Endothelial cell of umbilical vein (primary cell): Measurements from ENCODE around the gene PRDM16. TPM values are rescaled to one million over a fixed set of nuclear protein-coding genes. Genes with fewer than 3 reads are reported as not detected.

Source experiments
- BruUV-seq: library from RNA; stranded (reverse); fragments of 400-500 nt; replicated peaks from 2 replicates; lab custom pipeline; 2021; lab: Mats Ljungman, UMichigan
- CTCF ChIA-PET: fragments of 300-600, 350-600 bp; sonication (Branson Sonifier 250); formaldehyde crosslinking; loops from one replicate; lab custom pipeline; 2021; ENCODE audit warnings: antibody characterized with exemption, inconsistent platforms; lab: Charles Lee
- POLR2A ChIA-PET: fragments of 300-600, 350-600 bp; sonication (Branson Sonifier 250); formaldehyde crosslinking; loops from one replicate; lab custom pipeline; 2021; ENCODE audit warnings: antibody characterized with exemption, inconsistent platforms; lab: Charles Lee
- DNase-seq: peaks from one replicate; pipeline ENCODE4 v3.0.0-alpha.2; 2011; ENCODE audit warnings: low read depth, low spot score
- FAIRE-seq: peaks from 2 replicates; lab custom pipeline; 2011; peaks lifted over from hg19 to GRCh38; lab: Jason Lieb, UNC
- H2AFZ ChIP-seq: 2 replicates; pipeline ENCODE4 v1.6.0; 2012; ENCODE audit warnings: low read depth, low read length, control low read depth, inconsistent platforms
- H3K27ac ChIP-seq: 2 replicates; pipeline ENCODE4 v1.5.1; 2011; ENCODE audit warnings: low read depth, mild to moderate bottlenecking, control low read depth, low read length, moderate library complexity; ENCODE audit not compliant: insufficient read depth
- H3K27me3 ChIP-seq, 2 experiments: 2 replicates each; pipeline versions ENCODE4 v1.6.0 to v1.6.1; 2011; ENCODE audit warnings: low read length in 2 of 2, mixed read lengths in 1 of 2; ENCODE audit not compliant: control insufficient read depth in 2 of 2, insufficient read depth in 2 of 2
- H3K36me3 ChIP-seq, 2 experiments: 2 replicates in 1 of 2; 3 replicates in 1 of 2; pipeline ENCODE4 v1.5.1; 2011; ENCODE audit warnings: low read length in 2 of 2, mild to moderate bottlenecking in 1 of 2, moderate library complexity in 1 of 2; ENCODE audit not compliant: control insufficient read depth in 2 of 2, insufficient read depth in 2 of 2; ENCODE audit errors: extremely low read depth in 1 of 2
- H3K4me1 ChIP-seq: 3 replicates; pipeline ENCODE4 v1.5.1; 2011; ENCODE audit warnings: mild to moderate bottlenecking, low read length; ENCODE audit not compliant: control insufficient read depth, insufficient read depth; ENCODE audit errors: extremely low read depth
- H3K4me2 ChIP-seq: 2 replicates; pipeline ENCODE4 v1.6.1; 2011; ENCODE audit warnings: low read length, control low read depth, mixed read lengths; ENCODE audit not compliant: insufficient read depth
- H3K4me3 ChIP-seq, 3 experiments: fragments of 200-600 bp in 1 of 3; sonication (generic), shearing (Covaris generic) in 1 of 3; replicated peaks in 1 of 3; 2 replicates each; pipeline ENCODE4 v1.5.1; 2011 to 2016; ENCODE audit warnings: control low read depth in 3 of 3, low read length in 3 of 3, mild to moderate bottlenecking in 2 of 3, inconsistent platforms in 1 of 3, low read depth in 1 of 3, moderate library complexity in 1 of 3; ENCODE audit not compliant: insufficient read depth in 1 of 3
- H3K79me2 ChIP-seq: 2 replicates; pipeline ENCODE4 v1.6.0; 2012; ENCODE audit warnings: low read length, inconsistent platforms; ENCODE audit not compliant: control insufficient read depth, insufficient read depth
- H3K9ac ChIP-seq: replicated peaks from 2 replicates; pipeline ENCODE3; 2011; ENCODE audit warnings: low read length, control low read depth; ENCODE audit not compliant: insufficient read depth; ENCODE audit errors: extremely low read depth
- H3K9me1 ChIP-seq: replicated peaks from 3 replicates; pipeline ENCODE4 v1.6.0; 2011; ENCODE audit warnings: mild to moderate bottlenecking, low read length; ENCODE audit not compliant: control insufficient read depth, insufficient read depth; ENCODE audit errors: extremely low read depth
- H3K9me3 ChIP-seq: replicated peaks from 2 replicates; pipeline ENCODE4 v1.5.1; 2012; ENCODE audit warnings: low read length, inconsistent platforms; ENCODE audit not compliant: control insufficient read depth, insufficient read depth
- H4K20me1 ChIP-seq: replicated peaks from 2 replicates; pipeline ENCODE3; 2011; ENCODE audit warnings: mild to moderate bottlenecking, low read length; ENCODE audit not compliant: control insufficient read depth, insufficient read depth; ENCODE audit errors: extremely low read depth
- CTCF ChIP-seq, 2 donors: IDR thresholded peaks; 1 replicate in 1 of 2; 2 replicates in 1 of 2; pipeline ENCODE4 v1.5.1; 2011; ENCODE audit warnings: low read length in 2 of 2, mild to moderate bottlenecking in 2 of 2, moderate library complexity in 2 of 2, control low read depth in 1 of 2, inconsistent platforms in 1 of 2, low read depth in 1 of 2; ENCODE audit not compliant: insufficient read depth in 1 of 2; ENCODE audit errors: extremely low read depth in 1 of 2
- EZH2 ChIP-seq: IDR thresholded peaks from 2 replicates; pipeline ENCODE4 v1.6.1; 2012; ENCODE audit warnings: borderline replicate concordance, low read depth, mild to moderate bottlenecking, moderate library complexity, low read length, inconsistent platforms; ENCODE audit not compliant: severe bottlenecking
- FOS ChIP-seq: IDR thresholded peaks from 2 replicates; pipeline ENCODE4 v1.6.1; 2011; ENCODE audit warnings: mild to moderate bottlenecking, low read length, moderate library complexity, borderline replicate concordance; ENCODE audit not compliant: insufficient read depth
- GATA2 ChIP-seq: IDR thresholded peaks from 2 replicates; pipeline ENCODE4 v1.7.0; 2011; ENCODE audit warnings: low read depth, mild to moderate bottlenecking, moderate library complexity, mixed read lengths, low read length; ENCODE audit not compliant: insufficient read length, insufficient read depth
- JUN ChIP-seq: IDR thresholded peaks from 2 replicates; pipeline ENCODE4 v1.6.1; 2011; ENCODE audit warnings: borderline replicate concordance, low read depth; ENCODE audit not compliant: insufficient read length, insufficient read depth
- MAX ChIP-seq: IDR thresholded peaks from 2 replicates; pipeline ENCODE4 v1.6.1; 2011; ENCODE audit not compliant: insufficient read depth, insufficient read length
- MYC ChIP-seq: IDR thresholded peaks from one replicate; pipeline ENCODE4 v1.6.1; 2011; ENCODE audit warnings: mild to moderate bottlenecking, low read depth, low read length
- POLR2A ChIP-seq: IDR thresholded peaks from 2 replicates; pipeline ENCODE4 v1.6.1; 2012; ENCODE audit warnings: low read depth, mild to moderate bottlenecking, control low read depth, low read length
- POLR2AphosphoS5 ChIP-seq: IDR thresholded peaks from 2 replicates; pipeline ENCODE4 v1.6.1; 2012; ENCODE audit warnings: low read depth, mild to moderate bottlenecking, control low read depth, low read length, moderate library complexity; ENCODE audit not compliant: insufficient read depth
- dilution Hi-C: fragments of 300-500 bp; cut with MboI; formaldehyde crosslinking; loops from one replicate; pipeline ENCODE4 v1.15.0; 2019; ENCODE audit warnings: low sequenced_read_pairs; ENCODE audit not compliant: extremely low pct_ligation_motif_present
- intact Hi-C: fragments of 100-400 bp; cut with micrococcal nuclease; formaldehyde crosslinking; loops from one replicate; pipeline ENCODE4 v1.10.0; 2022
- polyA plus RNA-seq, 4 experiments: library from polyadenylated mRNA; depleted of rRNA in 3 of 4; stranded (reverse) in 3 of 4; unstranded in 1 of 4; fragments of >200 nt; gene quantifications; 2 replicates each; pipeline versions ENCODE4 v1.2.1 to v1.2.3, GENCODE V29; 2011 to 2012; ENCODE audit warnings: missing spikeins in 1 of 4
- total RNA-seq: library from RNA; stranded (reverse); gene quantifications from 2 replicates; pipeline ENCODE4 v1.2.3, GENCODE V29; 2021

PRDM16 gene
- total and polyA plus RNA-seq, 2 donors (not counting 3 experiments of a cell fraction or from before 2014, with no cell fraction given): not detected

DNA sequence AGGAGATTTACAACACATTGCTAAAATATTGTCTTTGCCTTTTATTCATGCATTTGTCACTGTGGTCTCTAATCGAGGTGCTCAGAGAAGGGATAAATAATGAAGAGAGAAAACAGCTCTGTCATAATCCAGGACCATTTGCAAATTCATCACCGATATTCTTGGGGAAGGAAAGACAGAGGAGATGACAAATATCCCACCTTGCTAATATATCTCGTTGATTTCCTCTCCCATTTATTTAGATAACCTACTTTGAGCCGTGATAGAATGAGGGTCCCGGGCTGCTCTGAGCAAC is 86.9 kb downstream of the PRDM16 start:
- H2AFZ ChIP-seq: no peak overlapping the region
- dilution Hi-C loops (no loop called here), intact Hi-C loops (no loop called here)
- ChIA-PET POLR2A (no interaction called here), CTCF (no interaction called here)
- no peak overlapping the region for H3K4me3 ChIP-seq
- H3K27me3 ChIP-seq: peaks cover 1 to 5% of the 10 kb centered on the region in 2 experiments
- TF ChIP-seq CTCF (IDR thresholded peaks at IDR 0.05; ENCODE audit: extremely low read depth in 1 of 2, insufficient read depth in 1 of 2, low read depth in 1 of 2, low read length in 2 of 2) (no peak), POLR2AphosphoS5 (no peak), GATA2 (no peak), MAX (no peak), POLR2A (no peak), JUN (no peak), EZH2 (no peak), FOS (no peak), MYC (no peak)
- H3K4me2 ChIP-seq: no peak overlapping the region
- DNase-seq: no peak
- no peak for FAIRE-seq
- H3K9me1 ChIP-seq: no peaks in the 10 kb centered on the region
- no peaks in the 10 kb centered on the region for H3K36me3 ChIP-seq
- no TSS peak for BruUV-seq
- H3K4me1 ChIP-seq: no peaks in the 10 kb centered on the region
- no peaks in the 10 kb centered on the region for H4K20me1 ChIP-seq
- no peak overlapping the region for H3K9ac ChIP-seq
- H3K79me2 ChIP-seq: no peaks in the 10 kb centered on the region
- H3K9me3 ChIP-seq: no peaks in the 10 kb centered on the region
- H3K27ac ChIP-seq: no peak overlapping the region
